GM12891 (cell line): ENCODE measurements around the gene PDYN.

ENCODE experiments used
- POLR2A ChIP-seq: IDR thresholded peaks from 2 replicates; pipeline ENCODE4 v1.6.1; 2011; ENCODE audit warnings: low read depth, low read length, control low read depth
- POLR2AphosphoS5 ChIP-seq: IDR thresholded peaks from 2 replicates; pipeline ENCODE4 v1.6.1; 2011; ENCODE audit warnings: low read depth, low read length, control low read depth

DNA sequence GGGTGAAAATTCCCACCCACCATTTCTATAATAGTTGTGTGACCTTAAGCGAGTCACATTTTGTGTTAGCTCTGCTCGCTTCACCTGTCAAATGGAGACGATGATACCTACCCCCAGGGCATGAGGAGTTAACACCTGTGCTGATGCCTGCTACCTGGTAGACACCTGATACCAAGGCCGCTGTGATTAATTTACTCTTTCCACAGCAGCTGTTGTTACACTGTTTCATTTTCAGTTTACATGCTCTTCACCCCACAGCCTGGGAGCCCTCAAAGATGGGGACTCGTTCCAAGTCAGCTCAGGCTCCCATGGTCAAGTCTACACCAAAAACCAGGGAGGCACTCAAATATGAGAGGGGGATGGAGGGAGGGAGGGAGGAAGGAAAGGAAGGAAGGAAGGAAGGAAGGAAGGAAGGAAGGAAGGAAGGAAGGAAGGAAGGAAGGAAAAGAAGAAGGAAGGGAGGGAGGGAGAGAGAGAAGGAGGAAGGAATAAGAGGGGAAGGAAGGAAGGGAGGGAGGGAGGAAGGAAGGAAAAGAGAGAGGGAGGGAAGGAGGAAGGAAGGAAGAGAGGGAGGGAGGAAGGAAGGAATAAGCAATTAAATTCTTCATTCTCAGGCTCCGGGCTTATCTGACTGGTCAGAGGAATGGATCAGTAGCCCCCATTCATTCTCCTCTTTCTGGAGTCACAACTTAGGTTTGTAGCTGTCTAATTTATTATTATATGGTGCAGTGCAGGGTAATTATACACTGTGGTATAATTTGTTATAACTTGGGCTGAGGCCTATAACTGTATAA, 40.9 kb downstream of the PDYN start:
- TF ChIP-seq POLR2A, result no peak
- TF ChIP-seq POLR2AphosphoS5, result no peak
